HepG2 (cell line): ENCODE results near the gene WDR70. TPM values are rescaled to one million over a fixed set of nuclear protein-coding genes. Genes with fewer than 3 reads are reported as not detected.
"Not testable (repeated sequence)": the region's sequence is repeated elsewhere in the genome, so short reads cannot be mapped to it uniquely, and the experiment has no call there.

Experiments
- ATAC-seq: fragments of 200-7000 bp; cut with Tn5 transposase; 3 replicates; pipeline ENCODE4 v1.9.1; 2020; ENCODE audit warnings: mild to moderate bottlenecking, moderate library complexity
- BruUV-seq: library from RNA; stranded (reverse); fragments of 400-500 nt; replicated peaks from 2 replicates; lab custom pipeline; 2021; lab: Mats Ljungman, UMichigan
- CTCF ChIA-PET: fragments of 300-600 bp; formaldehyde crosslinking; extraction: SDS; loops from one replicate; lab custom pipeline; 2021; ENCODE audit warnings: low total read pairs, inconsistent platforms, low intra/inter-chr PET ratio; lab: Yijun Ruan, JAX
- POLR2A ChIA-PET: fragments of 350-600 bp; sonication (Branson Sonifier 250); formaldehyde crosslinking; loops from one replicate; lab custom pipeline; 2020; ENCODE audit warnings: antibody characterized with exemption, inconsistent platforms; lab: Yijun Ruan, JAX
- DNase-seq: peaks from one replicate; pipeline ENCODE4 v3.0.0-alpha.2; 2015; ENCODE audit warnings: low spot score
- FAIRE-seq: peaks from 3 replicates; lab custom pipeline; 2011; peaks lifted over from hg19 to GRCh38; lab: Jason Lieb, UNC
- H2AFZ ChIP-seq: one replicate; pipeline ENCODE4 v1.6.1; 2011; ENCODE audit warnings: low read length, inconsistent platforms
- H3K27ac ChIP-seq: fragments of 300-600 bp; 3 replicates; pipeline ENCODE4 v1.8.0; 2011; ENCODE audit warnings: mixed run types, mild to moderate bottlenecking, mixed read lengths, low read length, inconsistent platforms; ENCODE audit not compliant: insufficient read depth; ENCODE audit errors: extremely low read length
- H3K27me3 ChIP-seq, 2 experiments: fragments of 200-600 bp in 1 of 2; 2 replicates in 1 of 2; 3 replicates in 1 of 2; pipeline versions ENCODE4 v1.6.0 to v1.8.0; 2011; ENCODE audit warnings: low read length in 2 of 2, mild to moderate bottlenecking in 2 of 2, moderate library complexity in 2 of 2, inconsistent platforms in 1 of 2; ENCODE audit not compliant: insufficient read depth in 2 of 2, control insufficient read depth in 1 of 2
- H3K36me3 ChIP-seq, 2 experiments: fragments of 200-600 bp in 1 of 2; replicated peaks in 1 of 2; 2 replicates in 1 of 2; 3 replicates in 1 of 2; pipeline versions ENCODE4 v1.5.1 to v1.8.0; 2011; ENCODE audit warnings: low read length in 2 of 2, inconsistent platforms in 1 of 2; ENCODE audit not compliant: insufficient read depth in 2 of 2, control insufficient read depth in 1 of 2
- H3K4me1 ChIP-seq: 2 replicates; pipeline ENCODE4 v1.5.1; 2012; ENCODE audit warnings: low read length, inconsistent platforms; ENCODE audit not compliant: insufficient read depth
- H3K4me2 ChIP-seq: 2 replicates; pipeline ENCODE4 v1.6.0; 2011; ENCODE audit warnings: low read depth, low read length, inconsistent platforms
- H3K4me3 ChIP-seq, 3 experiments: fragments of 200-600 bp in 1 of 3; sonication (generic), shearing (Covaris generic) in 1 of 3; replicated peaks in 1 of 3; 2 replicates each; pipeline ENCODE4 v1.5.1; 2011 to 2016; ENCODE audit warnings: low read length in 3 of 3, inconsistent platforms in 2 of 3, low read depth in 2 of 3, mild to moderate bottlenecking in 2 of 3, control low read depth in 1 of 3, mixed read lengths in 1 of 3; ENCODE audit not compliant: insufficient read depth in 1 of 3
- H3K79me2 ChIP-seq: one replicate; pipeline ENCODE4 v1.6.1; 2011; ENCODE audit warnings: low read length, inconsistent platforms; ENCODE audit not compliant: insufficient read depth
- H3K9ac ChIP-seq: 2 replicates; pipeline ENCODE4 v1.6.0; 2011; ENCODE audit warnings: mild to moderate bottlenecking, low read depth, low read length, inconsistent platforms; ENCODE audit not compliant: insufficient read depth
- H3K9me3 ChIP-seq: 2 replicates; pipeline ENCODE4 v1.5.1; 2012; ENCODE audit warnings: mild to moderate bottlenecking, low read length
- H4K20me1 ChIP-seq: 2 replicates; pipeline ENCODE4 v1.6.0; 2011; ENCODE audit warnings: inconsistent platforms, mild to moderate bottlenecking, low read length, moderate library complexity; ENCODE audit not compliant: insufficient read depth
- JDP2 ChIP-seq: sonication (generic); formaldehyde crosslinking; IDR thresholded peaks from 2 replicates; pipeline ENCODE4 v1.8.1; 2022; ENCODE audit warnings: missing genetic modification reagents, borderline replicate concordance
- KDM4B ChIP-seq: sonication (generic); formaldehyde crosslinking; IDR thresholded peaks from 2 replicates; pipeline ENCODE4 v1.4.0; 2020; ENCODE audit warnings: missing genetic modification reagents
- NONO ChIP-seq, 2 experiments: fragments of 450-650 bp in 1 of 2; sonication (generic) in 1 of 2; formaldehyde crosslinking in 1 of 2; IDR thresholded peaks in 1 of 2; conservative IDR thresholded peaks in 1 of 2; 2 replicates each; pipeline versions ENCODE4 v1.6.1 to v1.8.0; 2017 to 2022; ENCODE audit warnings: mild to moderate bottlenecking in 1 of 2, missing genetic modification reagents in 1 of 2, moderate library complexity in 1 of 2
- RNF2 ChIP-seq: fragments of 450-650 bp; conservative IDR thresholded peaks from 2 replicates; pipeline ENCODE4 v1.6.1; 2016; ENCODE audit warnings: low read depth
- RXRA ChIP-seq: sonication (generic); formaldehyde crosslinking; IDR thresholded peaks from 2 replicates; pipeline ENCODE4 v1.5.1; 2020; ENCODE audit warnings: missing genetic modification reagents
- TSC22D2 ChIP-seq: sonication (generic); formaldehyde crosslinking; IDR thresholded peaks from 2 replicates; pipeline ENCODE4 v1.5.1; 2020; ENCODE audit warnings: missing genetic modification reagents, mild to moderate bottlenecking, borderline replicate concordance
- XRCC5 ChIP-seq: fragments of 200-400 bp; formaldehyde crosslinking; optimal IDR thresholded peaks from 2 replicates; pipeline ENCODE3; 2017; ENCODE audit warnings: mild to moderate bottlenecking, low read length
- ZNF530 ChIP-seq: sonication (generic); formaldehyde crosslinking; IDR thresholded peaks from 2 replicates; pipeline ENCODE4 v1.5.0; 2020; ENCODE audit warnings: low read depth, mild to moderate bottlenecking, missing genetic modification reagents
- ZNF674 ChIP-seq: sonication (generic); formaldehyde crosslinking; IDR thresholded peaks from 2 replicates; pipeline ENCODE4 v1.5.0; 2020; ENCODE audit warnings: low read depth, mild to moderate bottlenecking, missing genetic modification reagents
- WGBS: methylation state at CpG from one replicate; pipeline ENCODE4 v1.1.6; 2017; ENCODE audit warnings: low lambda C conversion rate; 5-methylcytosine and 5-hydroxymethylcytosine counted together
- in situ Hi-C: cut with HindIII; loops from 2 replicates; pipeline ENCODE4 v1.10.0; 2017; ENCODE audit warnings: low pct_unique_long_range_greater_than_20kb; ENCODE audit not compliant: extremely low pct_ligation_motif_present
- intact Hi-C: fragments of 100-400 bp; cut with micrococcal nuclease; formaldehyde crosslinking; loops from one replicate; pipeline ENCODE4 v1.10.0; 2022; ENCODE audit not compliant: unreplicated experiment
- polyA plus RNA-seq, 8 experiments: library from polyadenylated mRNA; depleted of rRNA in 3 of 8; stranded (reverse) in 7 of 8; unstranded in 1 of 8; fragments of >200 nt; fragmentation: Illumina TruSeq in 4 of 8; extraction: Trizol in 4 of 8; gene quantifications; 2 replicates each; pipeline versions ENCODE4 v1.2.1 to v1.2.3, GENCODE V29; 2011 to 2016; ENCODE audit warnings: low read depth in 4 of 8, missing spikeins in 1 of 8, mixed read lengths in 1 of 8; ENCODE audit not compliant: insufficient read depth in 1 of 8
- total RNA-seq, 5 experiments: library from RNA; depleted of rRNA; stranded (reverse); fragments of >200 nt; fragmentation: Illumina TruSeq; extraction: Trizol; gene quantifications; 2 replicates each; pipeline ENCODE4 v1.2.3, GENCODE V29; 2016; ENCODE audit warnings: low read depth in 1 of 5
- TF ChIP-seq, protein P1 (sequence below): sonication (generic); formaldehyde crosslinking; IDR thresholded peaks from 2 replicates; pipeline ENCODE4 v1.4.0; 2020; ENCODE audit warnings: low read depth, missing genetic modification reagents

Gene WDR70
- total and polyA plus RNA-seq, 2 of the 13 experiments (the other 11 are each of a cell fraction or from before 2014, with no cell fraction given) = 14.6 to 30.6 TPM

DNA sequence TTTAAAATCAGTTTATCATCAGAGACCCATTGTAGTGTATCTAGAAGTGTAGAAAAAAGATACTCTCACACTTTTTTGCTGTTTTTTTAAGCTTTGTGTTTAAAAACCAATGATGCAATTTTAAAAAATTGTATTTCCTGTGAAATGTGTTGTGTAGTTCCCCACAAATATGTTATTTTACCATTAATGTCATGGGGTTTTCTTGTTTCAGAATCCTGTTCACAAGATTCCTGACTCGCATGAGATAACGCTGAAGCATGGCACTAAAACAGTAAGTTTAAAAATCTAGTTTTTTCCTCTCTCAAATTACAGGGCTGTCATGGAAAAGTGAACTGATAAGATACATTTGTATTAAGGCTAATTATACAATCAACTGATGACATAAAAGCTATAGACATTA lies 58.6 kb downstream of the WDR70 start (continued):
- TF ChIP-seq JDP2 (CRISPR knock-in tag) = no peak
- no peak for TF ChIP-seq RXRA (CRISPR knock-in tag)
- TF ChIP-seq KDM4B (CRISPR knock-in tag) = no peak
- no peak for TF ChIP-seq TSC22D2 (CRISPR knock-in tag)
- TF ChIP-seq ZNF530 (CRISPR knock-in tag) = no peak

DNA sequence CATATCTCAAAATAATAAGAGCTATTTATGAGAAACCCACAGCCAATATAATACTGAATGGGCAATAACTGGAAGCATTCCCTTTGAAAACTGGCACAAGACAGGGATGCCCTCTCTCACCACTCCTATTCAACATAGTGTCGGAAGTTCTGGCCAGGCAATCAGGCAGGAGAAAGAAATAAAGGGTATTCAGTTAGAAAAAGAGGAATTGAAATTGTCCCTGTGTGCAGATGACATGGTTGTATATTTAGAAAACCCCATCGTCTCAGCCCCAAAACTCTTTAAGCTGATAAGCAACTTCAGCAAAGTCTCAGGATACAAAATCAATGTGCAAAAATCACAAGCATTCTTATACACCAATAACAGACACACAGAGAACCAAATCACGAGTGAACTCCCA lies 66.7 kb downstream of the WDR70 start:
- H3K9me3 ChIP-seq, in situ Hi-C loops, FAIRE-seq, H3K27ac ChIP-seq, ATAC-seq, H3K4me2 ChIP-seq, H2AFZ ChIP-seq, DNase-seq, H3K27me3 ChIP-seq, BruUV-seq, H3K4me1 ChIP-seq, H3K79me2 ChIP-seq, H3K9ac ChIP-seq, POLR2A ChIA-PET, H4K20me1 ChIP-seq, intact Hi-C loops, CTCF ChIA-PET, H3K36me3 ChIP-seq, H3K4me3 ChIP-seq: not testable (repeated sequence)
- WGBS = 88% methylated on average over 3 of the region's 3 CpGs

DNA sequence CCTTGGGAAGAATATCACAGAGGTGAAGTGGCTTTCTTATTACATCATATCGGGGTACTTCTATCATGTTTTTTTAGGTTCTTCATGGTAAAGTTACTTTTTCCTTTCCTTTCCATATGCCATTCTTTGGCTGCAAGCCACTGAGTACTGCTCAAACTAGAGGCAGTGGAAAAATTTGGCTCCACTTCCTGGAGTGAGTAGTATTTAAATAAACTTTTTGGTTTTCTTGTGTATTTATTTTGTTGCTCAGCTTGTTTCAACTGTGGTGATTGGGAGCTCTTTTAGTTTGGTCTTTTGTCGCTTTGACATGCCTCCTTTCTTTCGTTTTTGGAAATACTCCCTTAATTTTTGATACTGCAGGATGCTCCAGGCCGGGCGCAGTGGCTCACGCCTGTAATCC lies 69.8 kb downstream of the WDR70 start:
- FAIRE-seq (no peak), ATAC-seq (no peak), DNase-seq (no peak)
- H3K27me3 ChIP-seq = no peaks in the 10 kb centered on the region
- H3K4me1 ChIP-seq = no peaks in the 10 kb centered on the region
- in situ Hi-C loops (no loop called here), intact Hi-C loops (no loop called here)
- 96% methylated on average over 6 of the region's 6 CpGs for WGBS
- no TSS peak for BruUV-seq
- H3K79me2 ChIP-seq = no peaks in the 10 kb centered on the region
- ChIA-PET CTCF (no interaction called here), POLR2A (no interaction called here)
- no peak overlapping the region for H2AFZ ChIP-seq
- H3K27ac ChIP-seq = no peak overlapping the region
- peaks cover 4% of the 10 kb centered on the region for H3K9me3 ChIP-seq
- no peak overlapping the region for H3K4me3 ChIP-seq
- H3K9ac ChIP-seq = no peak overlapping the region
- H3K4me2 ChIP-seq = no peak overlapping the region
- H4K20me1 ChIP-seq = no peaks in the 10 kb centered on the region
- peaks cover 1 to 5% of the 10 kb centered on the region in 2 experiments; a peak in 1 of 5 replicates for H3K36me3 ChIP-seq
- no peak for TF ChIP-seq NONO (IDR thresholded peaks at IDR 0.05)
- TF ChIP-seq NONO (CRISPR knock-in tag; conservative IDR thresholded peaks at IDR 0.05) = no peak
- TF ChIP-seq, protein P1, sequence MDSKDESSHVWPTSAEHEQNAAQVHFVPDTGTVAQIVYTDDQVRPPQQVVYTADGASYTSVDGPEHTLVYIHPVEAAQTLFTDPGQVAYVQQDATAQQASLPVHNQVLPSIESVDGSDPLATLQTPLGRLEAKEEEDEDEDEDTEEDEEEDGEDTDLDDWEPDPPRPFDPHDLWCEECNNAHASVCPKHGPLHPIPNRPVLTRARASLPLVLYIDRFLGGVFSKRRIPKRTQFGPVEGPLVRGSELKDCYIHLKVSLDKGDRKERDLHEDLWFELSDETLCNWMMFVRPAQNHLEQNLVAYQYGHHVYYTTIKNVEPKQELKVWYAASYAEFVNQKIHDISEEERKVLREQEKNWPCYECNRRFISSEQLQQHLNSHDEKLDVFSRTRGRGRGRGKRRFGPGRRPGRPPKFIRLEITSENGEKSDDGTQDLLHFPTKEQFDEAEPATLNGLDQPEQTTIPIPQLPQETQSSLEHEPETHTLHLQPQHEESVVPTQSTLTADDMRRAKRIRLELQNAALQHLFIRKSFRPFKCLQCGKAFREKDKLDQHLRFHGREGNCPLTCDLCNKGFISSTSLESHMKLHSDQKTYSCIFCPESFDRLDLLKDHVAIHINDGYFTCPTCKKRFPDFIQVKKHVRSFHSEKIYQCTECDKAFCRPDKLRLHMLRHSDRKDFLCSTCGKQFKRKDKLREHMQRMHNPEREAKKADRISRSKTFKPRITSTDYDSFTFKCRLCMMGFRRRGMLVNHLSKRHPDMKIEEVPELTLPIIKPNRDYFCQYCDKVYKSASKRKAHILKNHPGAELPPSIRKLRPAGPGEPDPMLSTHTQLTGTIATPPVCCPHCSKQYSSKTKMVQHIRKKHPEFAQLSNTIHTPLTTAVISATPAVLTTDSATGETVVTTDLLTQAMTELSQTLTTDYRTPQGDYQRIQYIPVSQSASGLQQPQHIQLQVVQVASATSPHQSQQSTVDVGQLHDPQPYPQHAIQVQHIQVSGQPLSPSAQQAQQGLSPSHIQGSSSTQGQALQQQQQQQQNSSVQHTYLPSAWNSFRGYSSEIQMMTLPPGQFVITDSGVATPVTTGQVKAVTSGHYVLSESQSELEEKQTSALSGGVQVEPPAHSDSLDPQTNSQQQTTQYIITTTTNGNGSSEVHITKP = no peak
- no peak for TF ChIP-seq RNF2
- no peak for TF ChIP-seq XRCC5
- no peak for TF ChIP-seq ZNF674 (CRISPR knock-in tag)
